GM10266 (cell line): ENCODE data around the gene LRR1.

Source experiments
- DNase-seq: peaks from one replicate; pipeline ENCODE4 v3.0.0; 2012; ENCODE audit errors: extremely low spot score
- CTCF ChIP-seq: IDR thresholded peaks from 2 replicates; pipeline ENCODE4 v1.5.1; 2012; ENCODE audit warnings: mild to moderate bottlenecking, low read depth; ENCODE audit not compliant: control insufficient read depth, insufficient read depth; ENCODE audit errors: missing control alignments

Gene LRR1

GRCh38 chr14:49659526-49660455, 61.1 kb downstream of the LRR1 start:
- no peak for TF ChIP-seq CTCF
- DNase-seq: no peak
